Stimulated activated CD4-positive, alpha-beta T cell treated with anti-CD3 and anti-CD28 coated beads, Interleukin-15, amount 100 ng/mL, for 1 hour (primary cell): ENCODE results near the gene CDK13.

ENCODE experiments used
- DNase-seq, 2 donors: peaks; one replicate each; pipeline ENCODE4 v3.0.0-alpha.2; 2020; ENCODE audit warnings: low read depth in 1 of 2, low spot score in 1 of 2

CDK13 gene

GRCh38 chr7:40008223-40008815 is 58.3 kb downstream of the CDK13 start:
- no peak for DNase-seq

GRCh38 chr7:40009301-40009700 is 59.2 kb downstream of the CDK13 start:
- DNase-seq: no peak

- DNase-seq: no peak
These were observed 64.3 kb downstream of the CDK13 start for GRCh38 chr7:40014376-40014775.

- DNase-seq: no peak
These were observed 65.8 kb downstream of the CDK13 start for GRCh38 chr7:40015790-40016296.

- no peak for DNase-seq
These were observed 69.5 kb downstream of the CDK13 start for GRCh38 chr7:40019558-40019957.

- DNase-seq: no peak
These were observed 74.0 kb downstream of the CDK13 start for GRCh38 chr7:40024048-40024447.

GRCh38 chr7:40024841-40025240 is 74.8 kb downstream of the CDK13 start:
- DNase-seq: no peak

- no peak for DNase-seq
These were observed 77.5 kb downstream of the CDK13 start for GRCh38 chr7:40027545-40027944.

- DNase-seq: no peak
These were observed 83.8 kb downstream of the CDK13 start for GRCh38 chr7:40033826-40034225.

- DNase-seq: no peak
These were observed 91.4 kb downstream of the CDK13 start for GRCh38 chr7:40041456-40041855.

GRCh38 chr7:40043164-40043563 is 93.1 kb downstream of the CDK13 start:
- no peak for DNase-seq

- no peak for DNase-seq
These were observed 97.6 kb downstream of the CDK13 start for GRCh38 chr7:40047661-40048060.

- DNase-seq: no peak
These were observed 107.2 kb downstream of the CDK13 start for GRCh38 chr7:40057292-40057691.

- DNase-seq: no peak
These were observed 108.0 kb downstream of the CDK13 start for GRCh38 chr7:40058026-40058425.

GRCh38 chr7:40058636-40059035 is 108.6 kb downstream of the CDK13 start:
- no peak for DNase-seq

- DNase-seq: no peak
These were observed 109.0 kb downstream of the CDK13 start for GRCh38 chr7:40059057-40059456.

- no peak for DNase-seq
These were observed 122.2 kb downstream of the CDK13 start for GRCh38 chr7:40072268-40072667.

- no peak for DNase-seq
These were observed 123.2 kb downstream of the CDK13 start for GRCh38 chr7:40073239-40073638.

GRCh38 chr7:40077849-40078248 is 127.8 kb downstream of the CDK13 start:
- no peak for DNase-seq

GRCh38 chr7:40092182-40092581 is 142.1 kb downstream of the CDK13 start:
- no peak for DNase-seq

GRCh38 chr7:40093631-40094350 is 143.7 kb downstream of the CDK13 start:
- DNase-seq: no peak

- no peak for DNase-seq
These were observed 145.2 kb downstream of the CDK13 start for GRCh38 chr7:40095230-40095629.
